ENCODE measurements around the gene CSF2RB.

The CSF2RB gene

GRCh38 chr22:36913427-36914389 is at the start of gene CSF2RB:
TSS of gene CSF2RB (plus strand) at chr22:36913628. CDS start at chr22:36922208, 8,580 bp downstream.
- no peak within 1 kb of the TSS for H3K4me3 ChIP-seq (replicated peaks; ENCODE audit: low read depth, low read length)
- no peak for TF ChIP-seq CTCF (IDR thresholded peaks at IDR 0.05; ENCODE audit: low read length, missing control alignments)
- peak; percentile 45 for DNase-seq (ENCODE audit: low read depth)

GRCh38 chr22:36863979-36864378 is 49.4 kb upstream of the CSF2RB start:
- no peak overlapping the region for H3K4me3 ChIP-seq (replicated peaks; ENCODE audit: low read depth, low read length)
- TF ChIP-seq CTCF (IDR thresholded peaks at IDR 0.05; ENCODE audit: low read length, missing control alignments), result no peak
- no peak for DNase-seq (ENCODE audit: low read depth)

- no peak for TF ChIP-seq CTCF (IDR thresholded peaks at IDR 0.05; ENCODE audit: low read length, missing control alignments)
- DNase-seq (ENCODE audit: low read depth), result no peak
- H3K4me3 ChIP-seq (replicated peaks; ENCODE audit: low read depth, low read length), result no peak overlapping the region
Observed at GRCh38 chr22:36864454-36865215, 48.8 kb upstream of the CSF2RB start.

GRCh38 chr22:36865346-36865745 is 48.1 kb upstream of the CSF2RB start:
- TF ChIP-seq CTCF (IDR thresholded peaks at IDR 0.05; ENCODE audit: low read length, missing control alignments), result no peak
- no peak overlapping the region for H3K4me3 ChIP-seq (replicated peaks; ENCODE audit: low read depth, low read length)
- DNase-seq (ENCODE audit: low read depth), result peak; percentile 35

- no peak overlapping the region for H3K4me3 ChIP-seq (replicated peaks; ENCODE audit: low read depth, low read length)
- no peak for DNase-seq (ENCODE audit: low read depth)
- no peak for TF ChIP-seq CTCF (IDR thresholded peaks at IDR 0.05; ENCODE audit: low read length, missing control alignments)
Observed at GRCh38 chr22:36867695-36868094, 45.7 kb upstream of the CSF2RB start.

- DNase-seq (ENCODE audit: low read depth), result no peak
- H3K4me3 ChIP-seq (replicated peaks; ENCODE audit: low read depth, low read length), result no peak overlapping the region
- no peak for TF ChIP-seq CTCF (IDR thresholded peaks at IDR 0.05; ENCODE audit: low read length, missing control alignments)
Observed at GRCh38 chr22:36868546-36869181, 44.8 kb upstream of the CSF2RB start.

Measured in fibroblast of pulmonary artery (primary cell).